B cell (primary cell): ENCODE data around the gene LZTS3. TPM values are rescaled to one million over a fixed set of nuclear protein-coding genes. Genes with fewer than 3 reads are reported as not detected.

Experiments used
- ATAC-seq: fragments of 200-7000 bp; cut with Tn5 transposase; one replicate; pipeline ENCODE4 v1.10.0; 2021; ENCODE audit warnings: low read depth, mild to moderate bottlenecking, moderate number of reproducible peaks, moderate library complexity
- CTCF ChIA-PET: fragments of 350-600 bp; sonication (Branson Sonifier 250); formaldehyde crosslinking; loops from one replicate; lab custom pipeline; 2021; ENCODE audit warnings: antibody characterized with exemption, inconsistent platforms; lab: Charles Lee
- POLR2A ChIA-PET: fragments of 350-600 bp; sonication (Branson Sonifier 250); formaldehyde crosslinking; loops from one replicate; lab custom pipeline; 2021; ENCODE audit warnings: antibody characterized with exemption; lab: Charles Lee
- DNase-seq: peaks from one replicate; pipeline ENCODE4 v3.0.0; 2013
- H2AFZ ChIP-seq: 2 replicates; pipeline ENCODE4 v1.6.1; 2012; ENCODE audit warnings: mild to moderate bottlenecking, low read depth, low read length; ENCODE audit not compliant: insufficient read depth, poor library complexity, severe bottlenecking
- H3K27ac ChIP-seq, 2 donors: 1 replicate in 1 of 2; 2 replicates in 1 of 2; pipeline ENCODE4 v1.5.1; 2012 to 2013; ENCODE audit warnings: low read length in 2 of 2, mild to moderate bottlenecking in 2 of 2, moderate library complexity in 1 of 2
- H3K27me3 ChIP-seq, 4 experiments: fragments of 200-600 bp in 1 of 4; sonication (generic) in 1 of 4; replicated peaks in 1 of 4; 1 replicate in 2 of 4; 2 replicates in 2 of 4; pipeline versions ENCODE4 v1.6.1 to v1.7.0; 2013 to 2016; ENCODE audit warnings: low read length in 3 of 4, mild to moderate bottlenecking in 2 of 4, mixed read lengths in 1 of 4, moderate library complexity in 1 of 4; ENCODE audit not compliant: insufficient read depth in 4 of 4, control insufficient read depth in 3 of 4; ENCODE audit errors: control extremely low read depth in 1 of 4
- H3K36me3 ChIP-seq, 2 experiments: replicated peaks in 1 of 2; 1 replicate in 1 of 2; 2 replicates in 1 of 2; pipeline versions ENCODE4 v1.6.1 to v1.7.1; 2013; ENCODE audit warnings: low read length in 1 of 2; ENCODE audit not compliant: insufficient read depth in 2 of 2, control insufficient read depth in 1 of 2; ENCODE audit errors: control extremely low read depth in 1 of 2, extremely low read depth in 1 of 2
- H3K4me1 ChIP-seq, 2 donors: fragments of 200-600 bp in 1 of 2; sonication (generic) in 1 of 2; 1 replicate in 1 of 2; 2 replicates in 1 of 2; pipeline versions ENCODE4 v1.5.1 to v1.6.1; 2013 to 2017; ENCODE audit warnings: low read length in 2 of 2; ENCODE audit not compliant: control insufficient read depth in 2 of 2, insufficient read depth in 2 of 2
- H3K4me2 ChIP-seq: replicated peaks from 2 replicates; pipeline ENCODE3; 2012; ENCODE audit warnings: mild to moderate bottlenecking, low read depth, low read length; ENCODE audit not compliant: poor library complexity, severe bottlenecking
- H3K4me3 ChIP-seq, 5 experiments: fragments of 200-600 bp in 1 of 5; sonication (generic) in 1 of 5; 1 replicate in 3 of 5; 2 replicates in 2 of 5; pipeline versions ENCODE4 v1.5.1 to v1.7.0; 2011 to 2016; ENCODE audit warnings: low read length in 4 of 5, mild to moderate bottlenecking in 4 of 5, low read depth in 2 of 5, control low read depth in 1 of 5, moderate library complexity in 1 of 5; ENCODE audit not compliant: insufficient read depth in 1 of 5; ENCODE audit errors: control extremely low read depth in 1 of 5, extremely low read depth in 1 of 5
- H3K79me2 ChIP-seq: fragments of 200-600 bp; sonication (generic); one replicate; pipeline ENCODE4 v1.6.0; 2016; ENCODE audit warnings: low read length; ENCODE audit not compliant: control insufficient read depth, insufficient read depth
- H3K9ac ChIP-seq: fragments of 200-600 bp; sonication (generic); 2 replicates; pipeline ENCODE4 v1.6.1; 2017; ENCODE audit warnings: mild to moderate bottlenecking, low read length, moderate library complexity
- H3K9me3 ChIP-seq, 3 donors: one replicate each; pipeline versions ENCODE4 v1.6.1 to v1.7.1; 2013; ENCODE audit warnings: low read length in 2 of 3; ENCODE audit not compliant: control insufficient read depth in 2 of 3, insufficient read depth in 1 of 3; ENCODE audit errors: control extremely low read depth in 1 of 3
- H4K20me1 ChIP-seq: 2 replicates; pipeline ENCODE4 v1.6.0; 2012; ENCODE audit warnings: mild to moderate bottlenecking, low read length; ENCODE audit not compliant: insufficient read depth, control insufficient read depth, poor library complexity, severe bottlenecking
- H3K27ac Mint-ChIP-seq: one replicate; pipeline ENCODE4 v1.8.0; 2021; ENCODE audit warnings: mixed read lengths
- H3K27me3 Mint-ChIP-seq: one replicate; pipeline ENCODE4 v1.8.0; 2021; ENCODE audit warnings: mixed read lengths
- H3K4me1 Mint-ChIP-seq: one replicate; pipeline ENCODE4 v1.8.0; 2021; ENCODE audit warnings: mixed read lengths
- H3K4me3 Mint-ChIP-seq: one replicate; pipeline ENCODE4 v1.8.0; 2021; ENCODE audit warnings: mixed read lengths
- H3K9me3 Mint-ChIP-seq: one replicate; pipeline ENCODE4 v1.8.0; 2022; ENCODE audit warnings: mixed read lengths; ENCODE audit not compliant: insufficient read depth
- EZH2 ChIP-seq: IDR thresholded peaks from 2 replicates; pipeline ENCODE4 v1.6.1; 2012; ENCODE audit warnings: borderline replicate concordance, low read depth, mild to moderate bottlenecking, moderate library complexity, low read length; ENCODE audit not compliant: insufficient read depth, poor library complexity, severe bottlenecking
- WGBS: methylation state at CpG from one replicate; pipeline ENCODE4 v1.1.5; 2013; ENCODE audit warnings: missing lambda C conversion rate; ENCODE audit not compliant: insufficient coverage; 5-methylcytosine and 5-hydroxymethylcytosine counted together
- intact Hi-C: fragments of 100-400 bp; cut with micrococcal nuclease; formaldehyde crosslinking; loops from one replicate; pipeline ENCODE4 v1.10.0; 2022
- polyA plus RNA-seq: library from polyadenylated mRNA; depleted of rRNA; stranded (reverse); fragments of >200 nt; gene quantifications from 2 replicates; pipeline ENCODE4 v1.2.3, GENCODE V29; 2012
- total RNA-seq, 2 donors: library from RNA; stranded (reverse); fragments of 120-200 nt in 1 of 2; gene quantifications; 1 replicate in 1 of 2; 2 replicates in 1 of 2; pipeline versions ENCODE4 v1.2.3 to v1.2.4, GENCODE V29; 2013 to 2022
- TF ChIP-seq, protein P1 (sequence below): fragments of 200-600 bp; IDR thresholded peaks from one replicate; pipeline ENCODE4 v1.8.0; 2022; ENCODE audit warnings: antibody characterized with exemption, mild to moderate bottlenecking

The LZTS3 gene
- total and polyA plus RNA-seq, 2 donors (not counting 1 experiment from before 2014, with no cell fraction given) = 2.3 to 5.1 TPM

DNA sequence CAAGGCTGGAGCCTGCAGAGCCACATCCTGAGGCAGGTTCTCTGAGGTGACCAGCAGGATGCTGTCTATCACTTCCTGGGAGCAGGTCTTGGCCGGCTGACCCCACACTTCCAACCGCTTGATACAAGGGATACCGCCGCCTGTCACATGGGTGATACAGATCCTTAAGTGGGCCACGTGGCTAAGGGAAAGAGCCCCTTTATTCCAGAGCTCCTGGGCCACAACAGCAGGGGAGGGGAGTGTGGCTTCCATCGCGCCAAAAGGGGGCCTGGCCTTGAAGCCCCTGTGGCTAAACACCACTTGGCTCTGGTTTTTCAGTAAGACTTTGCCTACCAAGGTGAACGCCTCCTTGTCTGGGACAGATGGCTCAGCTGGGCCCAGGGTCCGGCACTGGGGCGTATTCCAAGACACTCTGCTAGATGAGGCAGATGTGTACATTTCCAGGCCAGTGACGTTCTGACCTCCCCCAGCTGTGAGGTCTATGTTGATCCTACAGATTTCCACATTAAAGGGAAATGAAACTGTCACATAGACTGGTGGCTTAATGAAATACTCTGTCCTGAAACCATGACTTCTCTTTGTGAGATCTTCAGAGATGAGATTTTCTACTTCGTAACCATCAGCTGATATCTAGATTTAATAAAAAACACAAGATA, 51.3 kb downstream of the LZTS3 start:
- Histone ChIP-seq H3K4me2 (no peak overlapping the region), H3K4me1 (no peaks in the 10 kb centered on the region), H3K9ac (no peak overlapping the region), H3K4me3 (no peak overlapping the region), H3K9me3 (peaks cover 4 to 40% (median 9%) of the 10 kb centered on the region in 3 donors), H3K27me3 (no peaks in the 10 kb centered on the region), H3K27ac (no peak overlapping the region), H4K20me1 (no peaks in the 10 kb centered on the region), H3K36me3 (peaks cover 6 to 32% of the 10 kb centered on the region in 2 experiments), H3K79me2 (peaks cover 2% of the 10 kb centered on the region), H2AFZ (no peak overlapping the region)
- no peak for DNase-seq
- Mint-ChIP-seq H3K4me3 (no peak overlapping the region), H3K27ac (peak overlapping the region; percentile 26), H3K27me3 (no peaks in the 10 kb centered on the region), H3K9me3 (peaks cover 3% of the 10 kb centered on the region), H3K4me1 (peaks cover 8% of the 10 kb centered on the region)
- intact Hi-C loops = no loop called here
- CTCF ChIA-PET = interaction anchor here (0.6 kb wide), 1 partner anchor 737 kb away, joined by 3 read pairs; no protein-coding TSS in a partner anchor
- no peak for TF ChIP-seq EZH2
- TF ChIP-seq, protein P1, sequence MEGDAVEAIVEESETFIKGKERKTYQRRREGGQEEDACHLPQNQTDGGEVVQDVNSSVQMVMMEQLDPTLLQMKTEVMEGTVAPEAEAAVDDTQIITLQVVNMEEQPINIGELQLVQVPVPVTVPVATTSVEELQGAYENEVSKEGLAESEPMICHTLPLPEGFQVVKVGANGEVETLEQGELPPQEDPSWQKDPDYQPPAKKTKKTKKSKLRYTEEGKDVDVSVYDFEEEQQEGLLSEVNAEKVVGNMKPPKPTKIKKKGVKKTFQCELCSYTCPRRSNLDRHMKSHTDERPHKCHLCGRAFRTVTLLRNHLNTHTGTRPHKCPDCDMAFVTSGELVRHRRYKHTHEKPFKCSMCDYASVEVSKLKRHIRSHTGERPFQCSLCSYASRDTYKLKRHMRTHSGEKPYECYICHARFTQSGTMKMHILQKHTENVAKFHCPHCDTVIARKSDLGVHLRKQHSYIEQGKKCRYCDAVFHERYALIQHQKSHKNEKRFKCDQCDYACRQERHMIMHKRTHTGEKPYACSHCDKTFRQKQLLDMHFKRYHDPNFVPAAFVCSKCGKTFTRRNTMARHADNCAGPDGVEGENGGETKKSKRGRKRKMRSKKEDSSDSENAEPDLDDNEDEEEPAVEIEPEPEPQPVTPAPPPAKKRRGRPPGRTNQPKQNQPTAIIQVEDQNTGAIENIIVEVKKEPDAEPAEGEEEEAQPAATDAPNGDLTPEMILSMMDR = no peak
- ATAC-seq = no peak
- 96% methylated on average over 9 of the region's 12 CpGs for WGBS
- POLR2A ChIA-PET = interaction anchor here (0.6 kb wide), 1 partner anchor 123 kb away, joined by 6 read pairs; no protein-coding TSS in a partner anchor

DNA sequence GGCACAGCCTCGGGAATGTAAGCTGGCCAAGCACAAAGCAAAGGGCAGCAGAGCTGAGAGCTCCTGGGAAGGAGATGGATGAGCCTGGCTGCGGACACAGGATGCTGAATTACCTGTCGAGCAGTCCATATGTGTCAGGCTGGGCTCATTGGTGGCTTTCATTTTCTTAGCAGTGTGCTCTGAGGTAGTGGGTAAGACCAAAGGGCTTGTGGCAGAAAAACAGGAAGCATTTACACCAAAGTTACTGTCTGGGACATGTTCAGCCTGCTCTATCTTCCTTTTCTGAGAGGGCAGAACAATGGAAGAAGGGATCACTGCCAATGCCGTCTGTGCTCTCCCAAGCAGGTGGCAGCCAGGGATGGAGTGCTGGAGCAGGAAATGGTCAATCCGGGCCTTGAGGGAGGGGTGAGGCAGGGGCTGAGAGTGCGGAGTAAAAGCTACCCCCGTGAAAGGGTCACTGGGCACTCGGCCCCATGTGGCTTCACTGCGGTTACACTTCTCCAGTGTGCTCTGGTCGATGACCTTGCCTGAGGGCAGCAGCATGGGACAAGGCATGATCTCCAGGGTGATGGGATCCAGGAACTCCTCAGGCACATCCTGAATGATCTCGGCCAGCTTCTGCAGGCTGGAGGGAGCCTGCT, 52.0 kb downstream of the LZTS3 start:
- TF ChIP-seq, protein P1 = no peak
- no peak for TF ChIP-seq EZH2
- Mint-ChIP-seq H3K4me3 (no peak overlapping the region), H3K4me1 (peaks cover 9% of the 10 kb centered on the region), H3K27ac (peak overlapping the region; percentile 42), H3K9me3 (peaks cover 3% of the 10 kb centered on the region), H3K27me3 (no peaks in the 10 kb centered on the region)
- Histone ChIP-seq H3K79me2 (no peaks in the 10 kb centered on the region), H3K9ac (no peak overlapping the region), H3K4me2 (no peak overlapping the region), H4K20me1 (no peaks in the 10 kb centered on the region), H2AFZ (no peak overlapping the region), H3K9me3 (peaks cover 4 to 40% (median 9%) of the 10 kb centered on the region in 3 donors), H3K27me3 (no peaks in the 10 kb centered on the region), H3K4me3 (no peak overlapping the region), H3K27ac (no peak overlapping the region), H3K4me1 (no peaks in the 10 kb centered on the region), H3K36me3 (peaks cover 6 to 32% of the 10 kb centered on the region in 2 experiments)
- ATAC-seq (no peak), DNase-seq (no peak)
- POLR2A ChIA-PET = no interaction called here
- CTCF ChIA-PET = no interaction called here
- intact Hi-C loops = no loop called here
- WGBS = 68% methylated on average over 11 of the region's 11 CpGs
